ENCODE measurements around the gene MROH7. TPM values are rescaled to one million over a fixed set of nuclear protein-coding genes. Genes with fewer than 3 reads are reported as not detected.
"Not testable (repeated sequence)": the region's sequence is repeated elsewhere in the genome, so short reads cannot be mapped to it uniquely, and the experiment has no call there.

MROH7 gene
- total RNA-seq, 1 donor = 0.42 TPM

DNA sequence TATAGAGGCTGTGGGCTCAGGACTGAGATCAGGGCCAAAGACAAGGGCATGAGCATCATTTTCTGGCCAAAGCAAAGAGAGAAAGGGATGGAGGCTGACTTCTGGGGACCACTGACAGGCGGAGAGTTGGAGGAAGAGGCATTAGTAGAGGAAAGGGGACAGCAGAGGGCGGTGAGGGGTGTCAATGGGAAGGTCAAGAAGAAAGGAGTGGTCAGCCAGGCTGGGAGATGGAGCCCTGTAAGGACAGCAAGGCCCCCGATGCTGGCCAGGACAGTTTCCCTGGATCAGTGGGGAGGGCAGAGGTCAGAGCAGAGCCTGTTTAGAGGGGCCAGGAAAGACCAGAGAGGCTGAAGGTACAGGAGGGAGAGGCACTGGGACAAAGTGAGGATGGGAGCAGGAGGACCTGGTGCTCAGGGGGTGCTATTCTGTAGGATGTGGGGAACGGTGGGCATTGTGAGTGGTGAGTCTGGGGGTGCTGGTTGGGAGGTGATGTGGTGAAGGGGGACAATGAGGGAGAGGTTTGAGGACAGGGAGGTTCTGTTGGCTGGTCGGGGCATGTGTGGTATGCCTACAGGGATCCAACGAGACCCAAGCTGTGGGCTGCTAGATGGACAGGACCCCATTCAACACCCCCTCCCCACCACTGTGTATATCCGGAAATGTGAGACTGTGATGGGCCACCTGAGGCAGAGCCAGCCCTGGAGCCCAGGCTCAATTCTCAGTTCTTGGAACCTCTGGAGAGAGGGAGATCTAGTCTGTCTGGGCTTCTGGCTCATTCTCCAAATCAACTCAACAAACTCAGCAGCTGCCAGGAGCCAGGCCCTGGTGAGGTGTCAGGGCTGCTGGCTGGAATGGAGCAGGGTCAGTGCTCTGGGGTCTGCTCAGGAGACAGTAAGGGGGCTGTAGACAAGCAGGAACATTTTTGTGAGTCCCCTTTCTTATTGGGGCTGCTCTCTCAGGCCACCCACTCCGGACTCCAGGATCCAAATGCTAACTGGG, 16.8 kb upstream of the MROH7 start:
- Histone ChIP-seq H3K27me3 (ENCODE audit: insufficient read depth, low read length) (no peaks in the 10 kb centered on the region), H3K9me3 (ENCODE audit: low read depth, low read length) (no peaks in the 10 kb centered on the region), H3K4me1 (ENCODE audit: insufficient read depth, low read length) (no peaks in the 10 kb centered on the region), H3K4me3 (ENCODE audit: low read length) (no peak overlapping the region)

GRCh38 chr1:54627196-54627595, 14.4 kb upstream of the MROH7 start:
- Histone ChIP-seq H3K27me3 (ENCODE audit: insufficient read depth, low read length) (no peaks in the 10 kb centered on the region), H3K4me1 (ENCODE audit: insufficient read depth, low read length) (no peaks in the 10 kb centered on the region), H3K4me3 (ENCODE audit: low read length) (no peak overlapping the region), H3K9me3 (ENCODE audit: low read depth, low read length) (no peaks in the 10 kb centered on the region)

- H3K4me3 ChIP-seq (ENCODE audit: low read length); H3K9me3 ChIP-seq (ENCODE audit: low read depth, low read length); H3K4me1 ChIP-seq (ENCODE audit: insufficient read depth, low read length); H3K27me3 ChIP-seq (ENCODE audit: insufficient read depth, low read length): not testable (repeated sequence)
Observed at GRCh38 chr1:54635804-54636203, 5.8 kb upstream of the MROH7 start.

DNA sequence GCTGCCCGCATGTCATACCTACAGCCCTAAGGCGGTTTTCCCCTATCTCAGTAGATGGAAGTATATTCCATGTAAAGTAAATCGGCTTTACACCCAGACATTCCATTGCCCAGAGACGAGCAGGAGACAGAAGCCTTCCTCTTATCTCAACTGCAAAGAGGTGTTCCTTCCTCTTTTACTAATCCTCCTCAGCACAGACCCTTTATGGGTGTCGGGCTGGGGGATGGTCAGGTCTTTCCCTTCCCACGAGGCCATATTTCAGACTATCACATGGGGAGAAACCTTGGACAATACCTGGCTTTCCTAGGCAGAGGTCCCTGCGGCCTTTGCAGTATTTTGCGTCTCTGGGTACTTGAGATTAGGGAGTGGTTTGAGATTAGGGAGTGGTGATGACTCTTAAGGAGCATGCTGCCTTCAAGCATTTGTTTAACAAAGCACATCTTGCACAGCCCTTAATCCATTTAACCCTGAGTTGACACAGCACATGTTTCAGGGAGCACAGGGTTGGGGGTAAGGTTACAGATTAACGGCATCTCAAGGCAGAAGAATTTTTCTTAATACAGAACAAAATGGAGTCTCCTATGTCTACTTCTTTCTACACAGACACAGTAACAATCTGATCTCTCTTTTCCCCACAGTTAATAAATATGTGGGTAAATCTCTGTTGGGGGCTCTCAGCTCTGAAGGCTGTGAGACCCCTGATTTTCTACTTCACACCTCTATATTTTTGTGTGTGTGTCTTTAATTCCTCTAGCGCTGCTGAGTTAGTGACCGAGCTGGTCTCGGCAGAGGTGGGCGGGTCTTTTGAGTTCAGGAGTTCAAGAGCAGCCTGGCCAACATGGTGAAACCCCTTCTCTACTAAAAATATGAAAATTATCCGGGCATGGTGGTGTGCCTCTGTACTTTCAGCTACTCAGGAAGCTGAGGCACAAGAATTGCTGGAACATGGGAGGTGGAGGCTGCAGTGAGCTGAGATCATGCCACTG, 4.8 kb upstream of the MROH7 start:
- H3K27me3 ChIP-seq (ENCODE audit: insufficient read depth, low read length); H3K4me3 ChIP-seq (ENCODE audit: low read length); H3K9me3 ChIP-seq (ENCODE audit: low read depth, low read length); H3K4me1 ChIP-seq (ENCODE audit: insufficient read depth, low read length): not testable (repeated sequence)

DNA sequence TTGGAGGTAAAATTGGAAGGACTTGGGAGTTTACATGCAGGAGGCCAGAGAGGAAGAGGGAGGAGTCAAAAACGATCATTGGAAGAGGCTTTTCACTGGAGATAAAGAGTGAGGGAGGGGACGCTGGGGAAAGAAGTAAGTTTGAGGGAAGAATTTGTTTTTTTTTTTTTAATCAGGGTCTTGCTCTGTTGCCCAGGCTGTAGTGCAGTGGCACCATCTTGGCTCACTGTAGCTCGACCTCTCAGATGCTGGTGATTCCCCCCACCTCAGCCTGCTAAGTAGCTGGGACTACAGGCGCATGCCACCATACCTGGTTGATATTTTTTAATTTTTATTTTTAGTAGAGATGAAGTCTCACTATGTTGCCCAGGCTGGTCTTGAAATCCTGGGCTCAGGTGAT, 1.2 kb upstream of the MROH7 start:
- no peak overlapping the region for H3K4me3 ChIP-seq (ENCODE audit: low read length)
- no peaks in the 10 kb centered on the region for H3K4me1 ChIP-seq (ENCODE audit: insufficient read depth, low read length)
- H3K27me3 ChIP-seq (ENCODE audit: insufficient read depth, low read length) = no peaks in the 10 kb centered on the region
- H3K9me3 ChIP-seq (ENCODE audit: low read depth, low read length) = peaks cover 6% of the 10 kb centered on the region

DNA sequence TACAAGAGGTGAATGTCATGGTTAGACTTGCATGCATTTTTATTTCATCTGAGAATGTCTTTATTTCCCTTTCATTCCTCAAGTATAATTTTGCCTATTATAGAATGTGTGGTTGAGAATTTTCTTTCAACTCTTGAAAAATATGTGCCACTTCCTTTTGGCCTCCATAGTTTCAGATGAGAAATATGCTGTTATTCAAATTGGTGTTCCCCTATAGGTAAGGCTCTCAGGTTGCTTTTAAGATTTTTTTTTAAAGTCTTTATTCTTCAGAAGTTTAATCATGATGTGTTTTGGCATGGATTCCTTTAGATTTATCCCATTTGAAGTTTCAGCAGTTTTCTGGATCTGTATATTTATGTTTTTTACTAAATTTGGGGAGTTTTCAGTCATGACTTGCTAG, 2.1 kb downstream of the MROH7 start:
- no peaks in the 10 kb centered on the region for H3K4me1 ChIP-seq (ENCODE audit: insufficient read depth, low read length)
- H3K4me3 ChIP-seq (ENCODE audit: low read length) = no peak overlapping the region
- no peaks in the 10 kb centered on the region for H3K27me3 ChIP-seq (ENCODE audit: insufficient read depth, low read length)
- peaks cover 6% of the 10 kb centered on the region for H3K9me3 ChIP-seq (ENCODE audit: low read depth, low read length)

DNA sequence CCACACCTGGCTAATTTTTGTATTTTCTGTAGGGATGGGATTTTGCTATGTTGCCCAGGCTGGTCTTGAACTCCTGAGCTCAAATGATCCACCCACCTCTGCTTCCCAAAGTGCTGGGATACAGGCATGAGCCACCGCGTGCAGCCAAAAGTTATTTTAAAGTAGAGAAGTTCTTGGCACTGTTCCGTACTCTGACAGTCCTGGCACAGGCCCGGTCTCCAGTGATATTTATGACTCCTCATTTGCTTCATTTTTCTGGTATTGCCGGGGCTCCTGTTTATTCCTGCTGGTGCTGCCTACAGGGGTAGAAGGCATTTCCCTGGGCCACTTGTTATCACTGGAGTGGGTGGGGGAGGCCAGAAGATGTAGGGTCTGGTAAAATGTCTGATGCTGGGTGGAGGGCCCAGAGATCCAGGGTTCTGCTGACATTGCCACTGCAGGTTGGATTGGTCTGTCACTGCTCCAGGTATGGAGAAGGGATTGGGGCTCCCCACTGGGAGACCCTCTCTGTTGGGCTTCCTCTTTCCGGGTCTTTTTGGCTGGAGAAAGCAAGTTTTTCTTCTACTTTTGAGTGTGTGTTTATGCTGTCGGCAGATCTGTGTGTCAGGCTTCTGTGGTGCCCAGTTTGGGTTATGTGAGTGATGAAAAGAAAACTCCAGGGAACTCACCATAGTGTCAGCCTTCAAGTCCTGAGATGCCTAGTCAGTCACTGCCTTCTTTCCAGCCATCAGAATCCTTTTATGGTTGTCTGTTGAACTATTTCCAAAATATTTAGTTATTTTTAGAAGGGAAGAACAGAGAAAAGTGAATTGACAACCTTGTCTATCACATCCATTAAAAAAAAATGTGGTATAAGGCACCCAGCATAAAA, 4.5 kb downstream of the MROH7 start:
- no peak overlapping the region for H3K4me3 ChIP-seq (ENCODE audit: low read length)
- no peaks in the 10 kb centered on the region for H3K4me1 ChIP-seq (ENCODE audit: insufficient read depth, low read length)
- H3K9me3 ChIP-seq (ENCODE audit: low read depth, low read length) = peaks cover 6% of the 10 kb centered on the region
- H3K27me3 ChIP-seq (ENCODE audit: insufficient read depth, low read length) = no peaks in the 10 kb centered on the region

GRCh38 chr1:54649130-54649898, 7.7 kb downstream of the MROH7 start:
- H3K9me3 ChIP-seq (ENCODE audit: low read depth, low read length) = no peaks in the 10 kb centered on the region
- H3K4me3 ChIP-seq (ENCODE audit: low read length) = no peak overlapping the region
- H3K4me1 ChIP-seq (ENCODE audit: insufficient read depth, low read length) = peaks cover 17% of the 10 kb centered on the region
- no peaks in the 10 kb centered on the region for H3K27me3 ChIP-seq (ENCODE audit: insufficient read depth, low read length)

- no peaks in the 10 kb centered on the region for H3K9me3 ChIP-seq (ENCODE audit: low read depth, low read length)
- no peak overlapping the region for H3K4me3 ChIP-seq (ENCODE audit: low read length)
- peaks cover 17% of the 10 kb centered on the region for H3K4me1 ChIP-seq (ENCODE audit: insufficient read depth, low read length)
- no peaks in the 10 kb centered on the region for H3K27me3 ChIP-seq (ENCODE audit: insufficient read depth, low read length)
Observed at GRCh38 chr1:54649921-54650320, 8.3 kb downstream of the MROH7 start.

GRCh38 chr1:54650417-54650816, 8.8 kb downstream of the MROH7 start:
- no peaks in the 10 kb centered on the region for H3K27me3 ChIP-seq (ENCODE audit: insufficient read depth, low read length)
- H3K4me3 ChIP-seq (ENCODE audit: low read length) = no peak overlapping the region
- peaks cover 17% of the 10 kb centered on the region for H3K4me1 ChIP-seq (ENCODE audit: insufficient read depth, low read length)
- H3K9me3 ChIP-seq (ENCODE audit: low read depth, low read length) = no peaks in the 10 kb centered on the region

- Histone ChIP-seq H3K4me1 (ENCODE audit: insufficient read depth, low read length) (peaks cover 17% of the 10 kb centered on the region), H3K9me3 (ENCODE audit: low read depth, low read length) (no peaks in the 10 kb centered on the region), H3K4me3 (ENCODE audit: low read length) (no peak overlapping the region), H3K27me3 (ENCODE audit: insufficient read depth, low read length) (no peaks in the 10 kb centered on the region)
Observed at GRCh38 chr1:54651608-54652007, 10.0 kb downstream of the MROH7 start.

DNA sequence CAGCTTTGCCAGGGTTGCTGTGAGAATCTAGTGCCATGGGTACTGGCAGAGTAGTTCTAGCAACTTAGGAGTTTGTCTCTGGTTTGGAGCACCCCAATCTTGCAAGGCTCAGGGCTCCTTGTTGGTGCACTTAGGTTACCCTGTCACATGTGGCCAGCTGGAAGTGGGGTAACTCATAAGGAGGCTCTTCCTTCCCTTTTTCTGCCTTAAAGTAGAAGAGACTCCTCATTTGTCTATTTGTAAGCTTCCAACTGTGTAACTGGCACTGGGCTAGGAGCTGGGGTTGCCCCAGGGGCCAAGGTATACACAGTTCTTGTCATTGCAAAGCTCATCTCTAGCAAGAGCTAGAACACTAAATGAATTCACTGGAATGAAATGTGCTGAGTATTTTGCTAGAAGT, 10.6 kb downstream of the MROH7 start:
- Histone ChIP-seq H3K27me3 (ENCODE audit: insufficient read depth, low read length) (no peaks in the 10 kb centered on the region), H3K9me3 (ENCODE audit: low read depth, low read length) (no peaks in the 10 kb centered on the region), H3K4me1 (ENCODE audit: insufficient read depth, low read length) (peaks cover 17% of the 10 kb centered on the region), H3K4me3 (ENCODE audit: low read length) (no peak overlapping the region)

GRCh38 chr1:54653036-54653435, 11.4 kb downstream of the MROH7 start:
- Histone ChIP-seq H3K4me1 (ENCODE audit: insufficient read depth, low read length) (peaks cover 17% of the 10 kb centered on the region), H3K4me3 (ENCODE audit: low read length) (no peak overlapping the region), H3K27me3 (ENCODE audit: insufficient read depth, low read length) (no peaks in the 10 kb centered on the region), H3K9me3 (ENCODE audit: low read depth, low read length) (peaks cover 1% of the 10 kb centered on the region)

Data from mononuclear cell (primary cell).